Common myeloid progenitor, CD34-positive (primary cell): Measurements from ENCODE around the gene BECN2.
"Not testable (repeated sequence)": the region's sequence is repeated elsewhere in the genome, so short reads cannot be mapped to it uniquely, and the experiment has no call there.

Experiments used
- CTCF ChIA-PET: fragments of 350-600 bp; sonication (Branson Sonifier 250); formaldehyde crosslinking; loops from one replicate; lab custom pipeline; 2021; ENCODE audit warnings: antibody characterized with exemption; lab: Charles Lee
- POLR2A ChIA-PET: fragments of 350-600 bp; sonication (Branson Sonifier 250); formaldehyde crosslinking; loops from one replicate; lab custom pipeline; 2021; ENCODE audit warnings: antibody characterized with exemption; lab: Charles Lee
- DNase-seq, 3 donors: peaks; one replicate each; pipeline versions ENCODE4 v3.0.0 to v3.0.0-alpha.2; 2013
- H3K27ac ChIP-seq, 2 experiments: 1 replicate in 1 of 2; 2 replicates in 1 of 2; pipeline ENCODE4 v1.7.0; 2013; ENCODE audit warnings: inconsistent platforms in 2 of 2, low read length in 2 of 2, mild to moderate bottlenecking in 2 of 2, low read depth in 1 of 2, moderate library complexity in 1 of 2; ENCODE audit not compliant: severe bottlenecking in 2 of 2, insufficient read depth in 1 of 2, poor library complexity in 1 of 2
- H3K27me3 ChIP-seq, 5 experiments: replicated peaks in 2 of 5; 1 replicate in 3 of 5; 2 replicates in 2 of 5; pipeline versions ENCODE4 v1.6.1 to v1.7.0; 2013; ENCODE audit warnings: low read length in 4 of 5, mild to moderate bottlenecking in 2 of 5, moderate library complexity in 2 of 5, inconsistent platforms in 1 of 5; ENCODE audit not compliant: insufficient read depth in 5 of 5, control insufficient read depth in 4 of 5
- H3K36me3 ChIP-seq, 4 experiments: 1 replicate in 2 of 4; 2 replicates in 2 of 4; pipeline versions ENCODE4 v1.6.1 to v1.7.0; 2013; ENCODE audit warnings: low read length in 3 of 4, control low read depth in 1 of 4, mild to moderate bottlenecking in 1 of 4; ENCODE audit not compliant: control insufficient read depth in 4 of 4, insufficient read depth in 4 of 4
- H3K4me1 ChIP-seq, 4 experiments: 1 replicate in 3 of 4; 2 replicates in 1 of 4; pipeline versions ENCODE4 v1.6.1 to v1.7.1; 2013; ENCODE audit warnings: low read length in 3 of 4, mild to moderate bottlenecking in 3 of 4, control low read depth in 1 of 4, inconsistent platforms in 1 of 4, moderate library complexity in 1 of 4; ENCODE audit not compliant: control insufficient read depth in 4 of 4, insufficient read depth in 4 of 4; ENCODE audit errors: control extremely low read depth in 1 of 4
- H3K4me3 ChIP-seq, 7 experiments: 1 replicate in 4 of 7; 2 replicates in 3 of 7; pipeline versions ENCODE4 v1.5.1 to v1.7.0; 2013; ENCODE audit warnings: mild to moderate bottlenecking in 7 of 7, low read length in 6 of 7, moderate library complexity in 6 of 7, inconsistent platforms in 2 of 7, low read depth in 2 of 7, control low read depth in 1 of 7; ENCODE audit not compliant: insufficient read depth in 4 of 7, control insufficient read depth in 1 of 7; ENCODE audit errors: extremely low read depth in 1 of 7
- H3K9me3 ChIP-seq, 5 experiments: 1 replicate in 4 of 5; 2 replicates in 1 of 5; pipeline versions ENCODE4 v1.6.1 to v1.7.1; 2013; ENCODE audit warnings: low read length in 4 of 5, mild to moderate bottlenecking in 2 of 5, inconsistent platforms in 1 of 5, low read depth in 1 of 5, moderate library complexity in 1 of 5; ENCODE audit not compliant: control insufficient read depth in 4 of 5, insufficient read depth in 2 of 5; ENCODE audit errors: control extremely low read depth in 1 of 5
- WGBS: methylation state at CpG from one replicate; pipeline ENCODE4 v1.1.5; 2013; ENCODE audit not compliant: insufficient coverage; 5-methylcytosine and 5-hydroxymethylcytosine counted together

BECN2 gene

DNA sequence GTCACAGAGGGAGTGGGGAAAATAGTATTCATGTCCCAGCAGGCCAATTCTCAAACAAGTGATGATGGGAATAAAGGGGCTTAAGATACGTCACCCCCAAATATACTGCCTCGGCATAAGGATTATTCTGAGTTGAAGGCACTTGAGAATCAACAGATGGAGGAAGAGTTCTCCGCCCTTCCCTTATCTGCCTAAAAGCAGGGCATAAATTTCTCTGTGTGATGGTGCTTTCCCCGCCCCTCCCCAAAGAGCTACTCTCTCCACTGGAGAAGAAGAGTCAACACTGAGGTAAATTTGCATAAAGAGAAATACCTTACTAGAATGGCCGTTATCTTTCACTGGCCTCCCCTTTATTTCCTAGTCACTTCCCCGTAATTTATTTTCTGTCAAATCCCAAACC, 18.7 kb downstream of the BECN2 start:
- Histone ChIP-seq H3K27ac (no peak overlapping the region), H3K9me3 (no peaks in the 10 kb centered on the region), H3K27me3 (peaks cover 0 to 3% (median 0%) of the 10 kb centered on the region in 5 experiments), H3K4me3 (no peak overlapping the region), H3K36me3 (no peaks in the 10 kb centered on the region), H3K4me1 (no peaks in the 10 kb centered on the region)
- ChIA-PET CTCF (no interaction called here), POLR2A (no interaction called here)
- 47% methylated on average over 3 of the region's 6 CpGs for WGBS
- no peak for DNase-seq

DNA sequence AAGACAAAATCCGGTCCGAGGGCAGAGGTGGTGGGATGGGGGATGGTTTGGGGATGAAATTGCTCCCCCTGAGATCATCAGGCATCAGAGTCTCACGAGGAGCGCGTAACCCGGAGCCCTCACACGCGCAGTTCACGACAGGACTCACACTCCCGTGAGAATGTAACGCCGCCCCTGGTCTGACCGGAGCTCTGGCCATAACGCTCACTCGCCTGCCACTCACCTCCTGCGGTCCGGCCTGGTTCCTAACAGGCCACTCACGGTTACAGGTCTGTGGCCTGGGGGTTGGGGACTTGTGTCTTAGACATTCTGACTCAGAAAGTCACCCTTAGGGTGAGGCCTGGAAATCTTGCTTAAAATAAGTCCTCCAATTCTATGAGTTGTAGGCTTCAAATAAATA, 21.5 kb downstream of the BECN2 start:
- peaks cover 0 to 3% (median 0%) of the 10 kb centered on the region in 5 experiments for H3K27me3 ChIP-seq
- WGBS = 98% methylated on average over 14 of the region's 18 CpGs
- no peaks in the 10 kb centered on the region for H3K4me1 ChIP-seq
- ChIA-PET POLR2A (no interaction called here), CTCF (no interaction called here)
- no peak for DNase-seq
- no peak overlapping the region for H3K4me3 ChIP-seq
- H3K9me3 ChIP-seq = no peaks in the 10 kb centered on the region
- no peak overlapping the region for H3K27ac ChIP-seq
- H3K36me3 ChIP-seq = no peaks in the 10 kb centered on the region

DNA sequence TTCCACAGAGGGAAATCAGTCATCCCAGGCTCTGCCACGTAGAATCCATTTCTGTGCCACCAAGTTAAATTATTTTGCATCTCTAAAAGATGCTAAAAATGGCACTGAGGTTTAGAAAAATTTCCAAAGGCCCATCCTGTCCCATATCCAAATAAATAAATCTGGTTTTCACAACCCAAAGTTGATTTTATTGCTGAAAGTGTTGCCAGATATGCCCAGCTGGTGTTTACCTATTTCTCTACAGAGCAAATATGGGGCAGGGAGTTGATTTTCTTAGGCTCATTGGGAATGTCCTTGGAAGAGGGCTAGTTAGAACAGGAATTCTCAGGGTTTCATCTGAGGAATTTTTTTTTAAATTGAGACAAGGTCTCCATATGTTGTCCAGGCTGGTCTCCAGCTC, 22.4 kb downstream of the BECN2 start:
- no peaks in the 10 kb centered on the region for H3K36me3 ChIP-seq
- no peak overlapping the region for H3K4me3 ChIP-seq
- 86% methylated on average over 1 of the region's 1 CpG for WGBS
- H3K4me1 ChIP-seq = no peaks in the 10 kb centered on the region
- H3K9me3 ChIP-seq = no peaks in the 10 kb centered on the region
- CTCF ChIA-PET = no interaction called here
- no peak overlapping the region for H3K27ac ChIP-seq
- peaks cover 0 to 3% (median 0%) of the 10 kb centered on the region in 5 experiments for H3K27me3 ChIP-seq
- DNase-seq = no peak
- POLR2A ChIA-PET = no interaction called here

DNA sequence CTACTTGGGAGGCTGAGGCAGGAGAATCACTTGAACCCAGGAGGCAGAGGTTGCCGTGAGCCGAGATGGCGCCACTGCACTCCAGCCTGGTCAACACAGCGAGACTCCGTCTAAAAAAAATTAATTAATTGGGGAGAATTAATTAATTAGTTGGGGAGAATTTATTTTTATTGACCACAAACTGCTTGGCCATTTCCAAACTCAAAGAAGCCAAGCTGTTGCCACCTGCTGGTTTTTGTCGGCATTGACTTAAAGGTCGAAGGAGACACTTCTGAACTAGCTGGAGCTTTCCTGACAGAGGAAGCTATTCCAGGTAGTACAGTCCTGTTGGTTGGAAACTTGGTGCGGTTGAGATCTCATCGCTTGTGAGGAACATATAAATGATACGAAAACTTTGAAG, 28.2 kb downstream of the BECN2 start:
- H3K27me3 ChIP-seq = no peaks in the 10 kb centered on the region
- no peaks in the 10 kb centered on the region for H3K36me3 ChIP-seq
- 67% methylated on average over 5 of the region's 10 CpGs for WGBS
- no peaks in the 10 kb centered on the region for H3K4me1 ChIP-seq
- no peak overlapping the region for H3K27ac ChIP-seq
- no peak overlapping the region for H3K4me3 ChIP-seq
- peak; percentile 12 to 32 (median 22) for DNase-seq
- CTCF ChIA-PET = interaction anchor here (0.9 to 2.9 kb wide), 7 partner anchors 11 to 535 kb away, joined by 3 to 16 read pairs (median 4); partner anchors contain the start of gene BECN2
- H3K9me3 ChIP-seq = no peaks in the 10 kb centered on the region
- POLR2A ChIA-PET = no interaction called here

DNA sequence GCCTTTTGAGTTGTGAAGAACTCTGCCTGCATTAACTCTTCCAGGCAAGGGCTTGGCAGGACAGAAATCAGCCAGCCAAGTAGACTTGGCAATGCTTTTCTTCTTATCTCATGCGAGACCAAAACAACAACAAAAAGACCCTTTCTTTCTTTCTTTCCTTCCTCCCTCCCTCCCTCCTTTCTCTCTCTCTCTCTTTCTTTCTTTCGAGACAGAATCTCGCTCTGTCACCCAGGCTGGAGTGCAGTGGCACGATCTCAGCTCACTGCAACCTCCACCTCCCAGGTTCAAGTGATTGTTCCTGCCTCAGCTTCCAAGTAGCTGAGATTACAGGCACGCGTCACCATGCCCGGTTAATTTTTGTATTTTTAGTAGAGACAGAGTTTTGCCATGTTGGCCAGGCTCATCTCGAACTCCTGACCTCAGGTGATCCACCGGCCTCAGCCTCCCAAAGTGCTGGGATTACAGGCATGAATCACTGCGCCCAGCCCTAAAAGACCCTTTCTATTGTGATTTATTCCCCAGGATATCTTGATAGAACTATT, 30.9 kb downstream of the BECN2 start:
- 93% methylated on average over 9 of the region's 10 CpGs for WGBS
- POLR2A ChIA-PET, H3K27ac ChIP-seq, H3K27me3 ChIP-seq, H3K9me3 ChIP-seq, H3K4me3 ChIP-seq, CTCF ChIA-PET, DNase-seq, H3K36me3 ChIP-seq, H3K4me1 ChIP-seq: not testable (repeated sequence)

DNA sequence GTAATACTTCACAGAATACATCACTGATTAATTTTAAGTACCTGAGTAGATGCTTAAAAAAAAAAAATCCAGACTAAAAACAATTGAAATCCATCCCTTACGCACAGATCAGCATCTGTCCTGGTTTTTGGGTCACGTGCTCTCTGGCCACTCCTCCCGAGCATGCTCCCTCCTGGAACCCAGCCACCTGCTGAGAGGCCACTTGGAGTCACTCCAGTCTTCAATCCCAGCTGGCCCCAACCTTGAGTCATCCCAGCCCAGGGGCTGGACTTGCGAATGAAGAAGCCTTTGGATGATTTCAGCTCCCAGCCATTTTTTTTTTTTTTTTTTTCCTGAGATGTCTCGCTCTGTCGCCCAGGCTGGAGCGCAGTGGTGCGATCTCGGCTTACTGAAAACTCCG, 32.5 kb downstream of the BECN2 start:
- WGBS = 87% methylated on average over 6 of the region's 10 CpGs
- no peaks in the 10 kb centered on the region for H3K27me3 ChIP-seq
- H3K9me3 ChIP-seq = no peaks in the 10 kb centered on the region
- H3K27ac ChIP-seq = no peak overlapping the region
- DNase-seq = no peak
- no peaks in the 10 kb centered on the region for H3K4me1 ChIP-seq
- no peak overlapping the region for H3K4me3 ChIP-seq
- H3K36me3 ChIP-seq = no peaks in the 10 kb centered on the region
- POLR2A ChIA-PET = no interaction called here
- CTCF ChIA-PET = interaction anchor here (0.9 kb wide), 1 partner anchor 98 kb away, joined by 3 read pairs; no protein-coding TSS in a partner anchor

DNA sequence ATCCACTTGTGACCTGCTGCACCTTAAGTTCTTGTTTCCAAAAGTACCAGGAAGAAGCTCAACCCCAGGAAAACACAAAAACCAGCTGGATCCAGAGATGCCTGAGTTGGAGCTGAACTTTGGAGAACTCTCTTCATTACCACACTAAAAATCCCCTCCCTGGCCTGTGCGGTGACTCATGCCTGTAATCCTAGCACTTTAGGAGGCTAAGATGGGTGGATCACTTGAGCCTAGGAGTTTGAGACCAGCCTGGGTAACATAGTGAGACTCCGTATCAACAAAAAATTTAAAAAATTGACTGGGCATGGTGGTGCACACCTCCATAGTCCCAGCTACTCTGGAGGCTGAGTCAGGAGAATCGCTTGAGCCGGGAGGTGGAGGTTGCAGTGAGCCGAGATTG, 35.2 kb downstream of the BECN2 start:
- no peak for DNase-seq
- POLR2A ChIA-PET = no interaction called here
- Histone ChIP-seq H3K9me3 (no peaks in the 10 kb centered on the region), H3K36me3 (no peaks in the 10 kb centered on the region), H3K27me3 (no peaks in the 10 kb centered on the region), H3K27ac (no peak overlapping the region), H3K4me3 (no peak overlapping the region), H3K4me1 (no peaks in the 10 kb centered on the region)
- 100% methylated on average over 3 of the region's 5 CpGs for WGBS
- CTCF ChIA-PET = interaction anchor here (0.6 kb wide), 1 partner anchor 381 kb away, joined by 3 read pairs; no protein-coding TSS in a partner anchor
